Testis (tissue), 3 donors: ENCODE results near the gene LPAR2. TPM values are rescaled to one million over a fixed set of nuclear protein-coding genes. Genes with fewer than 3 reads are reported as not detected.
"Not testable (repeated sequence)": the region's sequence is repeated elsewhere in the genome, so short reads cannot be mapped to it uniquely, and the experiment has no call there.

Experiments
- DNase-seq: peaks from one replicate; pipeline ENCODE4 v3.0.0-alpha.2; 2019
- H3K27ac ChIP-seq, 2 donors: fragments of 200-600 bp; sonication (generic); one replicate each; pipeline ENCODE4 v1.5.1; 2019
- H3K27me3 ChIP-seq: fragments of 200-600 bp; sonication (generic); one replicate; pipeline ENCODE4 v1.5.1; 2019
- H3K36me3 ChIP-seq: fragments of 200-600 bp; sonication (generic); one replicate; pipeline ENCODE4 v1.5.1; 2017; ENCODE audit warnings: low read depth; ENCODE audit errors: missing control alignments
- H3K4me1 ChIP-seq: fragments of 200-600 bp; sonication (generic); one replicate; pipeline ENCODE4 v1.5.1; 2019
- H3K4me3 ChIP-seq, 2 donors: fragments of 200-600 bp; sonication (generic); one replicate each; pipeline ENCODE4 v1.5.1; 2017 to 2019
- H3K9me3 ChIP-seq: fragments of 200-600 bp; sonication (generic); one replicate; pipeline ENCODE4 v1.5.1; 2017
- POLR2A ChIP-seq: fragments of 450-650 bp; IDR thresholded peaks from one replicate; pipeline ENCODE4 v1.6.1; 2017; ENCODE audit warnings: antibody characterized with exemption, mild to moderate bottlenecking, moderate library complexity
- WGBS, 2 donors: methylation state at CpG; one replicate each; pipeline ENCODE4 v1.1.5; 2018; 5-methylcytosine and 5-hydroxymethylcytosine counted together
- intact Hi-C: fragments of 100-400 bp; cut with DNase I; formaldehyde crosslinking; loops from one replicate; pipeline ENCODE4 v1.15.1; 2023; ENCODE audit warnings: low total_unique reads
- polyA plus RNA-seq: library from polyadenylated mRNA; stranded (reverse); fragments of 350-450 nt; fragmentation: Illumina TruSeq; extraction: RNeasy Lipid Tissue Mini Kit (QIAGEN cat#74804); gene quantifications from one replicate; pipeline ENCODE4 v1.2.3, GENCODE V29; 2014; ENCODE audit warnings: low read depth, low replicate concordance; ENCODE audit not compliant: insufficient read depth
- total RNA-seq, 2 donors: library from RNA; depleted of rRNA; stranded (reverse); fragments of >200 nt; gene quantifications; one replicate each; pipeline ENCODE4 v1.2.3, GENCODE V29; 2016
- TF ChIP-seq, protein P1 (sequence below), 3 experiments: fragments of 450-650 bp in 2 of 3; fragments of 200-600 bp in 1 of 3; sonication (generic) in 1 of 3; IDR thresholded peaks; one replicate each; pipeline ENCODE4 v1.5.1; 2016 to 2019; ENCODE audit warnings: antibody characterized with exemption in 3 of 3, mild to moderate bottlenecking in 2 of 3, moderate library complexity in 1 of 3

LPAR2 gene
- total and polyA plus RNA-seq, 3 donors from 2014 or later: 73.9 to 224 (median 181) TPM

DNA sequence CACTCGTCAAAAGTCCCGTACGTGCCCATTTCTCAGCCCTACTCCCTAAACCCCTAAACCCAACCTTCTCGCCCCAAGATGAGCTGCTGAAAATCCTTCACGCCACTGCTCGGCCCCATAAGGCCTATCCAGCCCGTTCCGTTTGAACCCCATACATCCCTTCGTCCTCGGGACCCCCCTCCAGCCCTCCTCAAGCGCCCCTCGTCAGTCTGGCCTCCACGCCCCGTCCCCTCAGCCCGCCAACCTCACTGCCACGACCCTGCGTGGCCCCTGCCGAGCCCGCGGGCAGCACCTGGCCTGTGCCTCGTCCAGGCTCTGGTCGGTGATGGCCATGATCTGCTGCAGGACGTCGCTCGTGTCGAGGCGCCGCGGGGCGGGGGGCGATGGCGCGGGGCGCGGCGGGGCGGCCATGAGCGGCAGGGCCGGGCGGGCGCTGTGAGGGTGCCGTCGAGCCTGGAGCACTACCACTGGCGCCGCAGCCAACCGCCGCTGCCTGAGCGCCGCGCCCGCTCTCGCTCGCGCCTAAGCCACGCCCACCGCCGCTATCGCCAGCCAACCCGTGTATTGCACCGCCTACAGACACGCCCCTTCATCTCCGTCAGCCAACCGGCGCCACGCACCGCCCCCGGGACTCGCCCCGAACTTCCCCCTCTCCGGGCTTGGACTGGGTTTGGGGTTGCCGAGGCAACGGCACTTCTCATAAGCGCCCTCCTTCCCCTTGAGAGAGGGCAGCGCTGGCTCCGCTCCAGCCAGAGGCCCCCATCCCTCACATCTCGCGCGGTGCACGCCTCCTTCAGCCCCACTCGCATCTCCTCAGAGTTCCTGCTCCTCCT lies 9.6 kb downstream of the LPAR2 start, which contains the start of gene PBX4:
PBX4 (minus strand) TSS at position 469 of the 833 bp plus-strand sequence; CDS start at position 411, 58 bp downstream.
- no peaks in the 10 kb centered on the region for H3K36me3 ChIP-seq
- peak within 1 kb of the TSS; percentile 57 to 62 for H3K4me3 ChIP-seq
- peaks cover 13% of the 10 kb centered on the region for H3K4me1 ChIP-seq
- H3K27ac ChIP-seq: no peak within 1 kb of the TSS
- H3K9me3 ChIP-seq: no peaks in the 10 kb centered on the region
- TF ChIP-seq POLR2A: no peak
- TF ChIP-seq, protein P1, sequence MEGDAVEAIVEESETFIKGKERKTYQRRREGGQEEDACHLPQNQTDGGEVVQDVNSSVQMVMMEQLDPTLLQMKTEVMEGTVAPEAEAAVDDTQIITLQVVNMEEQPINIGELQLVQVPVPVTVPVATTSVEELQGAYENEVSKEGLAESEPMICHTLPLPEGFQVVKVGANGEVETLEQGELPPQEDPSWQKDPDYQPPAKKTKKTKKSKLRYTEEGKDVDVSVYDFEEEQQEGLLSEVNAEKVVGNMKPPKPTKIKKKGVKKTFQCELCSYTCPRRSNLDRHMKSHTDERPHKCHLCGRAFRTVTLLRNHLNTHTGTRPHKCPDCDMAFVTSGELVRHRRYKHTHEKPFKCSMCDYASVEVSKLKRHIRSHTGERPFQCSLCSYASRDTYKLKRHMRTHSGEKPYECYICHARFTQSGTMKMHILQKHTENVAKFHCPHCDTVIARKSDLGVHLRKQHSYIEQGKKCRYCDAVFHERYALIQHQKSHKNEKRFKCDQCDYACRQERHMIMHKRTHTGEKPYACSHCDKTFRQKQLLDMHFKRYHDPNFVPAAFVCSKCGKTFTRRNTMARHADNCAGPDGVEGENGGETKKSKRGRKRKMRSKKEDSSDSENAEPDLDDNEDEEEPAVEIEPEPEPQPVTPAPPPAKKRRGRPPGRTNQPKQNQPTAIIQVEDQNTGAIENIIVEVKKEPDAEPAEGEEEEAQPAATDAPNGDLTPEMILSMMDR (IDR thresholded peaks at IDR 0.05): no peak
- intact Hi-C loops: no loop called here
- H3K27me3 ChIP-seq: no peaks in the 10 kb centered on the region
- DNase-seq: peak; percentile 96
- 6 to 11% methylated on average over 34 to 55 of the region's 80 CpGs for WGBS, 2 donors

DNA sequence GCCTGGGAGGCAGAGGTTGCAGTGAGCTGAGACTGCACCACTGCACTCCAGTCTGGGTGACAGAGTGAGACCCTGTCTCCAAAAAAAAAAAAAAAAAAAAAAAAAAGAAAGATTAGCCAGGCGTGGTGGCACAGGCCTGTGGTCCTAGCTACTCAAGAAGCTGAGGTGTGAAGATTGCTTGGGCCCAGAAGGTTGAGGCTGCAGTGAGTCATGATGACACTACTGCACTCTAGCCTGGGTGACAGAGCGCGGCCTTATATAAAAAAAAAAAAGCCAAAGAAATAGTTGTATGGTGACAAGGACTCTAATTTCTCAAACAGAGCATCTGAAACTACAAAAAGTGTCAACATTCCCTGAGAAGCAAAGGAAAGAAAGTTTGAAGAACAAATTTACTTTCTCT lies 12.9 kb downstream of the LPAR2 start:
- no peak for DNase-seq
- H3K4me3 ChIP-seq: no peak overlapping the region
- H3K9me3 ChIP-seq: no peaks in the 10 kb centered on the region
- H3K4me1 ChIP-seq: peaks cover 8% of the 10 kb centered on the region
- TF ChIP-seq POLR2A: no peak
- TF ChIP-seq, protein P1 (IDR thresholded peaks at IDR 0.05): no peak
- intact Hi-C loops: no loop called here
- no peaks in the 10 kb centered on the region for H3K36me3 ChIP-seq
- H3K27me3 ChIP-seq: no peaks in the 10 kb centered on the region
- no peak overlapping the region for H3K27ac ChIP-seq
- 97 to 98% methylated on average over 3 of the region's 3 CpGs for WGBS, 2 donors

DNA sequence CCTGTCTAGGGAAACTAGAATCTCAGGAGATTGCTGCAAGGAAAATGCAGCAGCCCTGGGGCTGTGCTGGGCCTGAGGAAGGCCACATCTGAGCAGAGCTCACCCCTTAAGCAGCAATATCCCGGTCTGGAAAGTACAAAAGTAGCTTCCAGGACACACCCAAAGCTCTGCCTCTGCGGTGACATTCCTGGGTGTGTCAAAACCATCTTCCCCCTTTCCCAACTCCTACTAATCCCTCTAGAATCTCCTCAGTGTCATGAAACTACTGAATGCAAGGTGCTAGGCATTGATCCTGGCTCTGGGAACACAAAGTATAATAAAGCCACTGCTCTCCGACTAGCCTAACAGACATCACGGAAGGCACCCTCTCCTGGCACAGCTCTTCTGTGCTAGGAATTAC lies 14.5 kb downstream of the LPAR2 start:
- Histone ChIP-seq H3K9me3 (no peaks in the 10 kb centered on the region), H3K27ac (no peak overlapping the region), H3K4me3 (no peak overlapping the region), H3K4me1 (no peaks in the 10 kb centered on the region), H3K36me3 (no peaks in the 10 kb centered on the region), H3K27me3 (no peaks in the 10 kb centered on the region)
- TF ChIP-seq POLR2A: no peak
- TF ChIP-seq, protein P1 (IDR thresholded peaks at IDR 0.05): no peak
- no peak for DNase-seq
- WGBS, 2 donors: 89 to 96% methylated on average over 4 of the region's 4 CpGs
- intact Hi-C loops: no loop called here

DNA sequence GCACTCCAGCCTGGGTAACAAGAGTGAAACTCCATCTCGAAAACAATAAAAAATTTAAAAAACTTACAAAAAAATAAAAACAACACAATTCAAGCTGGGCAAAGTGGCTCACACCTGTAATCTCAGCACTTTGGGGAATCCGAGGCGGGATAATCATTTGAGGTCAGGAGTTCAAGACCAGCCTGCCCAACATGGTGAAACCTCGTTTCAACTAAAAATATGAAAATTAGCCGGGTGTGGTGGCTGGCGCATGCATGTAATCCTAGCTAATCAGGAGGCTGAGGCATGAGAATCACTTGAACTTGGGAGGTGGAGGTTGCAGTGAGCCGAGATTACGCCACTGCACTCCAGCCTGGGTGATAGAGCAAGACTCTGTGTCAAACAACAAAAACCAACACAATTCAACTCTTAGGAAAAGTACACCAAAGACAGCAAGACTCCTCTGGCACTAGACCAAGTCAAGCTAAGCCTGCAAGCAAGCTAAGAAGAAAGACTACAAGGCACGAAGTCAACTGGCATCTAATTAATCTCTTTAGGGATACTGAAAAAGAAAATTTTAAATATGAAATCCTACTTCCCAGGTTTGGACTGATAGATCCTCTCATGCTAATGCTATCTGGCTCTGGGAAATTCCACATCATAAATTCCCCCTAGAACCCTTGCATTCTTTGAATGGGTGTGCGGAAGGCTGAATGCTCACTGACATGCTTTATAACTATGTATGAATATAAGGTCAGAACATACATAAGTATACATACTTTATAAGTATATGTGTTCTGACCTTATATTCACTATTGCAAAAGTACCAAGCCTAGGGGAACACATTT lies 17.4 kb downstream of the LPAR2 start:
- no peaks in the 10 kb centered on the region for H3K4me1 ChIP-seq
- 79 to 82% methylated on average over 10 of the region's 10 CpGs for WGBS, 2 donors
- H3K27me3 ChIP-seq: no peaks in the 10 kb centered on the region
- TF ChIP-seq POLR2A: no peak
- TF ChIP-seq, protein P1 (IDR thresholded peaks at IDR 0.05): no peak
- H3K27ac ChIP-seq: no peak overlapping the region
- no peak for DNase-seq
- H3K9me3 ChIP-seq: no peaks in the 10 kb centered on the region
- H3K4me3 ChIP-seq: no peak overlapping the region
- intact Hi-C loops: no loop called here
- no peaks in the 10 kb centered on the region for H3K36me3 ChIP-seq

DNA sequence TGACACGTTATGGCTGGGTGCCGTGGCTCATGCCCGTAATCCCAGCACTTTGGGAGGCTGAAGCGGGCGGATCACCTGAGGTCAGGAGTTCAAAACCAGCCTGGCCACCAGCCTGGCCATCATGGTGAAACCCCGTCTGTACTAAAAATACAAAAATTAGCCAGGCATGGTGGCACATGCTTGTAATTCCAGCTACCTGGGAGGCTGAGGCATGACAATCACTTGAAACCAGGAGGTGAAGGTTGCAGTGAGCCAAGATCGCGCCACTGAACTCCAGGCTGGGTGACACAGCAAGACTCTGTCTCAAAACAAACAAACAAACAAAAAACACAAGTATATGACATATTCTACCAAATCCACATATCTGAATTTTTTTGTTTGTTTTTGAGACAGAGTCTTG lies 21.3 kb downstream of the LPAR2 start:
- DNase-seq, H3K27ac ChIP-seq, H3K4me3 ChIP-seq, H3K27me3 ChIP-seq, H3K4me1 ChIP-seq, H3K9me3 ChIP-seq, H3K36me3 ChIP-seq, intact Hi-C loops: not testable (repeated sequence)
- 94 to 96% methylated on average over 8 of the region's 8 CpGs for WGBS, 2 donors
